MM.1S (cell line): Measurements from ENCODE around the gene MAPKAP1.

Experiments used
- EZH2 ChIP-seq: fragments of 300-600 bp; sonication (generic); optimal IDR thresholded peaks from 2 replicates; pipeline ENCODE3; 2017; ENCODE audit warnings: low read depth, mild to moderate bottlenecking, antibody characterized with exemption, low read length, mixed read lengths
- EZH2phosphoT487 ChIP-seq: fragments of 300-600 bp; sonication (generic); IDR thresholded peaks from 2 replicates; pipeline ENCODE4 v1.6.1; 2018; ENCODE audit warnings: antibody characterized with exemption, low read length
- TF ChIP-seq, protein P1 (sequence below): fragments of 300-600 bp; sonication (generic); IDR thresholded peaks from 2 replicates; pipeline ENCODE4 v1.5.1; 2016; ENCODE audit warnings: antibody characterized with exemption, low read length, mixed read lengths

DNA sequence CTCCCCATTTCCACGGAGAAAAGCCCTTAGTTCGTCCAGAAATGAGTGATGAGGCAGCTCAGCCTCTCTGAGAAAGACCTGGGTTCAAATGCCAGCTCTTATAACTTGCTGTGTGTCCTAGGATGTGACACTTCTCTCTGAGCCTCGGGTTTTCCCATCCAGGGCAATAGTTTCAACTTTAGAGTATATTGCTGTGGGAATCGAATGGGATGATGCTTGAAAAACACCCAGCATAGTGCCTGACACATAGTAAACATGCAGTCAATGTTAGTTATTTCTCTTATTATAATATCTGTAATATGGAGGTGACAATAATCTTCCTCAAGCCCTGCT lies 430 bp upstream of the MAPKAP1 start:
- TF ChIP-seq, protein P1, sequence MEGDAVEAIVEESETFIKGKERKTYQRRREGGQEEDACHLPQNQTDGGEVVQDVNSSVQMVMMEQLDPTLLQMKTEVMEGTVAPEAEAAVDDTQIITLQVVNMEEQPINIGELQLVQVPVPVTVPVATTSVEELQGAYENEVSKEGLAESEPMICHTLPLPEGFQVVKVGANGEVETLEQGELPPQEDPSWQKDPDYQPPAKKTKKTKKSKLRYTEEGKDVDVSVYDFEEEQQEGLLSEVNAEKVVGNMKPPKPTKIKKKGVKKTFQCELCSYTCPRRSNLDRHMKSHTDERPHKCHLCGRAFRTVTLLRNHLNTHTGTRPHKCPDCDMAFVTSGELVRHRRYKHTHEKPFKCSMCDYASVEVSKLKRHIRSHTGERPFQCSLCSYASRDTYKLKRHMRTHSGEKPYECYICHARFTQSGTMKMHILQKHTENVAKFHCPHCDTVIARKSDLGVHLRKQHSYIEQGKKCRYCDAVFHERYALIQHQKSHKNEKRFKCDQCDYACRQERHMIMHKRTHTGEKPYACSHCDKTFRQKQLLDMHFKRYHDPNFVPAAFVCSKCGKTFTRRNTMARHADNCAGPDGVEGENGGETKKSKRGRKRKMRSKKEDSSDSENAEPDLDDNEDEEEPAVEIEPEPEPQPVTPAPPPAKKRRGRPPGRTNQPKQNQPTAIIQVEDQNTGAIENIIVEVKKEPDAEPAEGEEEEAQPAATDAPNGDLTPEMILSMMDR: no peak
- TF ChIP-seq EZH2 (no peak), EZH2phosphoT487 (no peak)
